H1 (cell line): Measurements from ENCODE around the gene WASF3. TPM values are rescaled to one million over a fixed set of nuclear protein-coding genes. Genes with fewer than 3 reads are reported as not detected.

Experiments
- CTCF ChIA-PET: fragments of 300-600 bp; sonication (Branson Sonifier 250); formaldehyde crosslinking; loops from one replicate; lab custom pipeline; 2021; ENCODE audit not compliant: partially characterized antibody; lab: Charles Lee
- POLR2A ChIA-PET: fragments of 300-600 bp; sonication (Branson Sonifier 250); formaldehyde crosslinking; loops from one replicate; lab custom pipeline; 2021; ENCODE audit warnings: inconsistent platforms; ENCODE audit not compliant: partially characterized antibody; lab: Charles Lee
- DNase-seq, 2 experiments: peaks; one replicate each; pipeline versions ENCODE4 v3.0.0 to v3.0.0-alpha.2; 2010 to 2022; ENCODE audit warnings: low spot score in 2 of 2, low read depth in 1 of 2, mixed read lengths in 1 of 2
- FAIRE-seq: peaks from 2 replicates; lab custom pipeline; 2011; peaks lifted over from hg19 to GRCh38; lab: Jason Lieb, UNC
- H2AFZ ChIP-seq: 2 replicates; pipeline ENCODE4 v1.8.1; 2012; ENCODE audit warnings: low read length, inconsistent platforms
- H2AK5ac ChIP-seq: 2 replicates; pipeline ENCODE4 v1.6.1; 2013; ENCODE audit warnings: low read depth, low read length
- H2BK120ac ChIP-seq: replicated peaks from 2 replicates; pipeline ENCODE3; 2013; ENCODE audit warnings: low read depth, low read length, inconsistent platforms
- H2BK12ac ChIP-seq: 2 replicates; pipeline ENCODE4 v1.6.1; 2013; ENCODE audit warnings: low read depth, low read length
- H2BK15ac ChIP-seq: 2 replicates; pipeline ENCODE4 v1.6.1; 2013; ENCODE audit warnings: low read length
- H2BK20ac ChIP-seq: 2 replicates; pipeline ENCODE4 v1.6.1; 2013; ENCODE audit warnings: low read length
- H2BK5ac ChIP-seq: 2 replicates; pipeline ENCODE4 v1.6.1; 2013; ENCODE audit warnings: low read depth, low read length
- H3K14ac ChIP-seq: 2 replicates; pipeline ENCODE4 v1.6.1; 2013; ENCODE audit warnings: inconsistent platforms; ENCODE audit not compliant: insufficient read length
- H3K18ac ChIP-seq: 2 replicates; pipeline ENCODE4 v1.6.1; 2013; ENCODE audit warnings: low read length; ENCODE audit errors: extremely low read depth
- H3K23ac ChIP-seq: 2 replicates; pipeline ENCODE4 v1.6.1; 2013; ENCODE audit warnings: inconsistent platforms; ENCODE audit not compliant: insufficient read length
- H3K23me2 ChIP-seq: 2 replicates; pipeline ENCODE4 v1.6.1; 2013; ENCODE audit warnings: low read depth, low read length
- H3K27ac ChIP-seq: 2 replicates; pipeline ENCODE4 v1.6.1; 2011; ENCODE audit warnings: low read depth, low read length, inconsistent platforms
- H3K27me3 ChIP-seq, 4 experiments: replicated peaks in 1 of 4; 1 replicate in 1 of 4; 2 replicates in 3 of 4; pipeline versions ENCODE4 v1.6.1 to v1.8.1; 2011 to 2013; ENCODE audit warnings: low read length in 3 of 4, mild to moderate bottlenecking in 3 of 4, inconsistent platforms in 2 of 4, mixed read lengths in 2 of 4, moderate library complexity in 1 of 4; ENCODE audit not compliant: control insufficient read depth in 3 of 4, insufficient read depth in 3 of 4; ENCODE audit errors: extremely low read depth in 1 of 4
- H3K36me3 ChIP-seq, 4 experiments: 2 replicates each; pipeline versions ENCODE4 v1.6.1 to v1.8.1; 2011 to 2013; ENCODE audit warnings: mild to moderate bottlenecking in 4 of 4, low read length in 3 of 4, moderate library complexity in 2 of 4, control low read depth in 1 of 4, inconsistent platforms in 1 of 4; ENCODE audit not compliant: insufficient read depth in 4 of 4, control insufficient read depth in 2 of 4
- H3K4ac ChIP-seq: replicated peaks from 2 replicates; pipeline ENCODE3; 2013; ENCODE audit warnings: low read length, low read depth, mixed read lengths, inconsistent platforms; ENCODE audit not compliant: insufficient read length
- H3K4me1 ChIP-seq, 4 experiments: replicated peaks in 1 of 4; 1 replicate in 1 of 4; 2 replicates in 3 of 4; pipeline versions ENCODE4 v1.6.1 to v1.8.1; 2011 to 2013; ENCODE audit warnings: low read length in 3 of 4, inconsistent platforms in 2 of 4, mixed read lengths in 1 of 4; ENCODE audit not compliant: insufficient read depth in 4 of 4, control insufficient read depth in 3 of 4
- H3K4me2 ChIP-seq, 2 experiments: 2 replicates each; pipeline versions ENCODE4 v1.6.1 to v1.8.1; 2011 to 2013; ENCODE audit warnings: low read depth in 2 of 2, low read length in 2 of 2, control low read depth in 1 of 2, inconsistent platforms in 1 of 2, mild to moderate bottlenecking in 1 of 2; ENCODE audit not compliant: insufficient read depth in 1 of 2
- H3K4me3 ChIP-seq, 4 experiments: fragments of 200-600, 300-600 bp in 1 of 4; sonication (generic), shearing (Covaris generic), sonication (Bioruptor Twin) in 1 of 4; 2 replicates each; pipeline versions ENCODE4 v1.5.1 to v1.8.1; 2011 to 2016; ENCODE audit warnings: low read length in 4 of 4, low read depth in 3 of 4, control low read depth in 2 of 4, inconsistent platforms in 2 of 4, mild to moderate bottlenecking in 2 of 4, mixed read lengths in 1 of 4, moderate library complexity in 1 of 4; ENCODE audit not compliant: insufficient read depth in 2 of 4; ENCODE audit errors: extremely low read depth in 1 of 4
- H3K56ac ChIP-seq: replicated peaks from 2 replicates; pipeline ENCODE3; 2013; ENCODE audit warnings: low read depth, mild to moderate bottlenecking, mixed read lengths, low read length, inconsistent platforms; ENCODE audit not compliant: insufficient read length
- H3K79me1 ChIP-seq: 2 replicates; pipeline ENCODE4 v1.6.1; 2013; ENCODE audit warnings: low read depth, low read length, control low read depth
- H3K79me2 ChIP-seq, 2 experiments: 2 replicates each; pipeline versions ENCODE4 v1.6.1 to v1.8.1; 2012 to 2013; ENCODE audit warnings: low read length in 2 of 2, mild to moderate bottlenecking in 2 of 2, inconsistent platforms in 1 of 2; ENCODE audit not compliant: insufficient read depth in 2 of 2, control insufficient read depth in 1 of 2
- H3K9ac ChIP-seq, 4 experiments: replicated peaks in 1 of 4; 1 replicate in 1 of 4; 2 replicates in 3 of 4; pipeline versions ENCODE4 v1.6.1 to v1.8.1; 2011 to 2013; ENCODE audit warnings: low read depth in 3 of 4, low read length in 3 of 4, control low read depth in 2 of 4, mild to moderate bottlenecking in 2 of 4, moderate library complexity in 2 of 4, inconsistent platforms in 1 of 4; ENCODE audit errors: extremely low read depth in 1 of 4
- H3K9me3 ChIP-seq, 2 experiments: 2 replicates each; pipeline versions ENCODE4 v1.6.1 to v1.8.1; 2012 to 2013; ENCODE audit warnings: mild to moderate bottlenecking in 2 of 2, moderate library complexity in 2 of 2, control low read depth in 1 of 2, inconsistent platforms in 1 of 2, low read depth in 1 of 2, low read length in 1 of 2, mixed read lengths in 1 of 2; ENCODE audit not compliant: insufficient read depth in 2 of 2
- H4K20me1 ChIP-seq, 2 experiments: replicated peaks in 1 of 2; 2 replicates each; pipeline versions ENCODE3 to v1.8.1; 2011 to 2013; ENCODE audit warnings: inconsistent platforms in 2 of 2, low read length in 2 of 2, mild to moderate bottlenecking in 1 of 2; ENCODE audit not compliant: insufficient read depth in 2 of 2, control insufficient read depth in 1 of 2
- H4K5ac ChIP-seq: 2 replicates; pipeline ENCODE4 v1.6.1; 2013; ENCODE audit warnings: low read length, low read depth, mixed read lengths, inconsistent platforms; ENCODE audit not compliant: insufficient read length
- H4K8ac ChIP-seq: 2 replicates; pipeline ENCODE4 v1.8.0; 2013; ENCODE audit warnings: mild to moderate bottlenecking, moderate library complexity, low read length, inconsistent platforms; ENCODE audit not compliant: insufficient read depth; ENCODE audit errors: extremely low read depth
- H4K91ac ChIP-seq: replicated peaks from 2 replicates; pipeline ENCODE3; 2013; ENCODE audit warnings: low read length, mixed read lengths, inconsistent platforms; ENCODE audit not compliant: insufficient read length
- BACH1 ChIP-seq: IDR thresholded peaks from 2 replicates; pipeline ENCODE4 v1.6.1; 2012; ENCODE audit warnings: low read length, improper control_type of control experiment
- BCL11A ChIP-seq, 2 experiments: IDR thresholded peaks; one replicate each; pipeline ENCODE4 v1.6.1; 2011; ENCODE audit warnings: low read depth in 2 of 2, low read length in 2 of 2, mild to moderate bottlenecking in 2 of 2
- CBX5 ChIP-seq: fragments of 300-800, 300-1000 bp; sonication (generic); IDR thresholded peaks from 2 replicates; pipeline ENCODE4 v1.7.1; 2016; ENCODE audit warnings: antibody characterized with exemption, low read length, low read depth
- POU5F1 ChIP-seq: IDR thresholded peaks from 2 replicates; pipeline ENCODE4 v1.6.1; 2011; ENCODE audit warnings: low read depth, mild to moderate bottlenecking, low read length, moderate library complexity
- SAP30 ChIP-seq: fragments of 300-600 bp; sonication (generic); IDR thresholded peaks from 2 replicates; pipeline ENCODE4 v1.7.1; 2012; ENCODE audit warnings: low read length, moderate library complexity, mild to moderate bottlenecking, inconsistent platforms; ENCODE audit not compliant: insufficient read depth, insufficient replicate concordance
- SIN3A ChIP-seq, 2 experiments: IDR thresholded peaks in 1 of 2; conservative IDR thresholded peaks in 1 of 2; 2 replicates each; pipeline ENCODE4 v1.6.1; 2011 to 2012; ENCODE audit warnings: low read length in 2 of 2, improper control_type of control experiment in 1 of 2, low read depth in 1 of 2, mild to moderate bottlenecking in 1 of 2
- SP1 ChIP-seq: IDR thresholded peaks from 2 replicates; pipeline ENCODE4 v1.6.1; 2011; ENCODE audit warnings: low read depth, low read length
- SRF ChIP-seq: IDR thresholded peaks from 2 replicates; pipeline ENCODE4 v1.6.1; 2011; ENCODE audit warnings: mild to moderate bottlenecking, low read depth, low read length, moderate library complexity
- TAF1 ChIP-seq: IDR thresholded peaks from 2 replicates; pipeline ENCODE4 v1.6.1; 2011; ENCODE audit warnings: mild to moderate bottlenecking, low read depth, low read length
- USF2 ChIP-seq: IDR thresholded peaks from 2 replicates; pipeline ENCODE4 v1.6.1; 2011; ENCODE audit warnings: low read length, improper control_type of control experiment
- WGBS, 2 experiments: shearing (Covaris generic) in 1 of 2; methylation state at CpG; one replicate each; pipeline versions ENCODE4 v1.1.6 to v1.1.7; 2013 to 2015; ENCODE audit warnings: low lambda C conversion rate in 2 of 2, mixed read lengths in 2 of 2, inconsistent platforms in 1 of 2, low coverage in 1 of 2, missing lambda C conversion rate in 1 of 2; ENCODE audit not compliant: insufficient replicate concordance in 2 of 2, insufficient coverage in 1 of 2, insufficient read length in 1 of 2; ENCODE audit errors: extremely low coverage in 1 of 2, missing lambda C conversion rate in 1 of 2; 5-methylcytosine and 5-hydroxymethylcytosine counted together
- polyA plus RNA-seq, 7 experiments: library from polyadenylated mRNA; depleted of rRNA in 3 of 7; stranded (reverse) in 5 of 7; unstranded in 2 of 7; fragments of >200 nt in 5 of 7; fragments of 200-250 nt in 2 of 7; gene quantifications; 1 replicate in 5 of 7; 2 replicates in 1 of 7; 4 replicates in 1 of 7; pipeline versions ENCODE4 v1.2.1 to v1.2.3, GENCODE V29; 2011 to 2013; ENCODE audit warnings: missing spikeins in 2 of 7, mixed read lengths in 2 of 7
- total RNA-seq: library from RNA; stranded (reverse); fragmentation: NEBNext Ultra II Directional; extraction: Animal tissue kit (Norgen Biotek cat#: 25700); gene quantifications from 2 replicates; pipeline ENCODE4 v1.2.1, GENCODE V29; 2021

The WASF3 gene
- total and polyA plus RNA-seq, 2 of the 8 experiments (the other 6 are each of a cell fraction or from before 2014, with no cell fraction given): 18.7 to 39.8 TPM

- no peak overlapping the region for H2BK20ac ChIP-seq
- H3K18ac ChIP-seq: no peak overlapping the region
- CTCF ChIA-PET: interaction anchor here (0.6 to 5.8 kb wide), 12 partner anchors 8 to 294 kb away, joined by 3 to 38 read pairs (median 5); no protein-coding TSS in a partner anchor
- H3K4ac ChIP-seq: no peak overlapping the region
- no peaks in the 10 kb centered on the region for H3K79me1 ChIP-seq
- no peak overlapping the region for H2BK15ac ChIP-seq
- FAIRE-seq (no peak), DNase-seq (no peak)
- no peak overlapping the region for H4K5ac ChIP-seq
- no peaks in the 10 kb centered on the region for H3K27me3 ChIP-seq
- no peaks in the 10 kb centered on the region for H3K4me1 ChIP-seq
- no peak overlapping the region for H2BK120ac ChIP-seq
- H3K56ac ChIP-seq: no peak overlapping the region
- no peak overlapping the region for H2AK5ac ChIP-seq
- H4K8ac ChIP-seq: peak overlapping the region; percentile 11; the same call in 1 of the 2 replicates
- H2AFZ ChIP-seq: no peak overlapping the region
- H3K4me3 ChIP-seq: no peak overlapping the region
- H3K9ac ChIP-seq: no peak overlapping the region
- H3K23ac ChIP-seq: no peak overlapping the region
- no peak overlapping the region for H2BK12ac ChIP-seq
- H2BK5ac ChIP-seq: no peak overlapping the region
- peaks cover 0 to 4% of the 10 kb centered on the region in 2 experiments; a peak in 1 of 4 replicates for H3K9me3 ChIP-seq
- H3K27ac ChIP-seq: no peak overlapping the region
- 76% methylated on average over 8 of the region's 8 CpGs; no CpG with 5 or more reads in 1 of the 2 experiments for WGBS, 2 experiments
- H3K79me2 ChIP-seq: no peaks in the 10 kb centered on the region
- POLR2A ChIA-PET: no interaction called here
- H3K23me2 ChIP-seq: 0 out of 2 replicates have a peak, but pooled peaks cover 2% of the 10 kb centered on the region
- H4K91ac ChIP-seq: no peak overlapping the region
- no peak overlapping the region for H3K4me2 ChIP-seq
- H3K14ac ChIP-seq: no peak overlapping the region
- no peaks in the 10 kb centered on the region for H4K20me1 ChIP-seq
- TF ChIP-seq SIN3A (conservative IDR thresholded peaks at IDR 0.05 in 1 of 2, IDR thresholded peaks at IDR 0.05 in 1 of 2; ENCODE audit: low read depth in 1 of 2, low read length in 2 of 2) (no peak), USF2 (no peak), SRF (no peak), BCL11A (IDR thresholded peaks at IDR 0.05; ENCODE audit: low read depth in 2 of 2, low read length in 2 of 2) (no peak), BACH1 (no peak), POU5F1 (no peak), CBX5 (no peak), TAF1 (no peak), SP1 (no peak), SAP30 (no peak)
- no peaks in the 10 kb centered on the region; a peak in 1 of 8 replicates for H3K36me3 ChIP-seq
Measured at GRCh38 chr13:26718146-26718545, 160.7 kb downstream of the WASF3 start.
